OCI-M1 (cell line): Measurements from ENCODE around the gene BNIP5.

Experiments
- DNase-seq: peaks from one replicate; lab custom pipeline; 2025; lab: John Stamatoyannopoulos, UW

BNIP5 gene

GRCh38 chr6:36296240-36296639 lies 40.4 kb downstream of the BNIP5 start:
- no peak for DNase-seq

GRCh38 chr6:36292170-36292569 lies 44.5 kb downstream of the BNIP5 start:
- DNase-seq, result no peak

- DNase-seq, result peak; percentile 64
These were observed 45.7 kb downstream of the BNIP5 start for GRCh38 chr6:36290668-36291620.

GRCh38 chr6:36289281-36289878 lies 47.3 kb downstream of the BNIP5 start:
- DNase-seq, result no peak

- DNase-seq, result no peak
These were observed 49.8 kb downstream of the BNIP5 start for GRCh38 chr6:36286858-36287257.

- peak; percentile 15 for DNase-seq
These were observed 50.9 kb downstream of the BNIP5 start for GRCh38 chr6:36285797-36286196.

- DNase-seq, result no peak
These were observed 51.5 kb downstream of the BNIP5 start for GRCh38 chr6:36285187-36285671.

GRCh38 chr6:36284359-36284758 lies 52.3 kb downstream of the BNIP5 start:
- DNase-seq, result no peak

GRCh38 chr6:36283608-36284007 lies 53.1 kb downstream of the BNIP5 start:
- no peak for DNase-seq

GRCh38 chr6:36280983-36281382 lies 55.7 kb downstream of the BNIP5 start:
- no peak for DNase-seq

- peak; percentile 30 for DNase-seq
These were observed 56.2 kb downstream of the BNIP5 start for GRCh38 chr6:36280467-36280866.

- peak; percentile 27 for DNase-seq
These were observed 58.7 kb downstream of the BNIP5 start for GRCh38 chr6:36277946-36278470.

- DNase-seq, result no peak
These were observed 59.8 kb downstream of the BNIP5 start for GRCh38 chr6:36276581-36277536.

GRCh38 chr6:36273802-36274514 lies 62.7 kb downstream of the BNIP5 start:
- DNase-seq, result no peak

- DNase-seq, result no peak
These were observed 63.6 kb downstream of the BNIP5 start for GRCh38 chr6:36273067-36273466.

GRCh38 chr6:36272234-36272633 lies 64.5 kb downstream of the BNIP5 start:
- no peak for DNase-seq

GRCh38 chr6:36269834-36270705 lies 66.6 kb downstream of the BNIP5 start, which contains the start of gene PNPLA1:
PNPLA1 (plus strand) TSS chr6:36270060; CDS start chr6:36270460, 400 bp downstream.
- DNase-seq, result no peak

GRCh38 chr6:36268478-36269275 lies 68.0 kb downstream of the BNIP5 start:
- DNase-seq, result no peak
